H9 (cell line): ENCODE data around the gene KLHL22. TPM values are rescaled to one million over a fixed set of nuclear protein-coding genes. Genes with fewer than 3 reads are reported as not detected.

Experiments used
- DNase-seq: peaks from one replicate; pipeline ENCODE4 v3.0.0-alpha.2; 2017
- H2AFZ ChIP-seq: one replicate; pipeline ENCODE4 v1.6.1; 2013; ENCODE audit warnings: mild to moderate bottlenecking, low read length, control low read depth, moderate library complexity
- H2AK5ac ChIP-seq: 2 replicates; pipeline ENCODE4 v1.6.1; 2013; ENCODE audit warnings: low read length, control low read depth, mixed read lengths; ENCODE audit not compliant: insufficient read length
- H2BK120ac ChIP-seq: one replicate; pipeline ENCODE4 v1.6.1; 2013; ENCODE audit warnings: low read depth, mild to moderate bottlenecking, low read length, control low read depth, inconsistent platforms; ENCODE audit not compliant: poor library complexity, severe bottlenecking
- H2BK12ac ChIP-seq: 2 replicates; pipeline ENCODE4 v1.6.1; 2013; ENCODE audit warnings: low read length, control low read depth, mixed read lengths, low read depth; ENCODE audit not compliant: insufficient read length
- H2BK15ac ChIP-seq: 2 replicates; pipeline ENCODE4 v1.6.1; 2013; ENCODE audit warnings: low read depth, low read length, control low read depth
- H2BK20ac ChIP-seq: one replicate; pipeline ENCODE4 v1.6.1; 2013; ENCODE audit warnings: low read depth, mild to moderate bottlenecking, low read length, control low read depth, inconsistent platforms; ENCODE audit not compliant: poor library complexity, severe bottlenecking
- H2BK5ac ChIP-seq: 2 replicates; pipeline ENCODE4 v1.6.1; 2013; ENCODE audit warnings: low read length, control low read depth, mixed read lengths; ENCODE audit not compliant: insufficient read length
- H3K14ac ChIP-seq: 2 replicates; pipeline ENCODE4 v1.6.1; 2013; ENCODE audit warnings: low read length, control low read depth; ENCODE audit not compliant: insufficient read depth
- H3K18ac ChIP-seq: 2 replicates; pipeline ENCODE4 v1.6.1; 2013; ENCODE audit warnings: low read depth, mild to moderate bottlenecking, mixed read lengths, low read length, control low read depth; ENCODE audit not compliant: insufficient read length
- H3K23ac ChIP-seq: 2 replicates; pipeline ENCODE4 v1.6.1; 2013; ENCODE audit warnings: low read length, control low read depth, mixed read lengths, low read depth; ENCODE audit not compliant: insufficient read length
- H3K23me2 ChIP-seq: 2 replicates; pipeline ENCODE4 v1.6.1; 2013; ENCODE audit warnings: low read depth, mild to moderate bottlenecking, mixed read lengths, low read length, control low read depth; ENCODE audit not compliant: insufficient read length, poor library complexity, severe bottlenecking
- H3K27ac ChIP-seq: 2 replicates; pipeline ENCODE4 v1.5.1; 2013; ENCODE audit warnings: low read length, control low read depth, mixed read lengths, low read depth; ENCODE audit not compliant: insufficient read length
- H3K27me3 ChIP-seq: 2 replicates; pipeline ENCODE4 v1.6.1; 2013; ENCODE audit warnings: low read length, control low read depth, inconsistent platforms; ENCODE audit not compliant: insufficient read depth
- H3K4ac ChIP-seq: 2 replicates; pipeline ENCODE4 v1.6.1; 2013; ENCODE audit warnings: low read depth, mild to moderate bottlenecking, control low read depth, inconsistent platforms, low read length, moderate library complexity
- H3K4me1 ChIP-seq: 2 replicates; pipeline ENCODE4 v1.6.1; 2013; ENCODE audit warnings: low read length, control low read depth, inconsistent platforms; ENCODE audit not compliant: insufficient read depth
- H3K4me2 ChIP-seq: 2 replicates; pipeline ENCODE4 v1.6.1; 2013; ENCODE audit warnings: low read length, control low read depth, mixed read lengths; ENCODE audit not compliant: insufficient read length, insufficient read depth
- H3K56ac ChIP-seq: 2 replicates; pipeline ENCODE4 v1.6.1; 2013; ENCODE audit warnings: low read depth, mild to moderate bottlenecking, mixed read lengths, low read length, control low read depth; ENCODE audit not compliant: insufficient read length
- H3K79me1 ChIP-seq: 2 replicates; pipeline ENCODE4 v1.6.1; 2013; ENCODE audit warnings: low read depth, mild to moderate bottlenecking, moderate library complexity, low read length, control low read depth, inconsistent platforms; ENCODE audit not compliant: insufficient read depth, poor library complexity, severe bottlenecking
- H3K79me2 ChIP-seq: 2 replicates; pipeline ENCODE4 v1.6.1; 2013; ENCODE audit warnings: low read length, control low read depth, inconsistent platforms; ENCODE audit not compliant: insufficient read depth
- H3K9ac ChIP-seq: 2 replicates; pipeline ENCODE4 v1.6.1; 2013; ENCODE audit warnings: low read length, control low read depth, mixed read lengths; ENCODE audit not compliant: insufficient read length; ENCODE audit errors: extremely low read depth
- H3K9me3 ChIP-seq: one replicate; pipeline ENCODE4 v1.6.1; 2013; ENCODE audit warnings: low read depth, low read length, inconsistent platforms; ENCODE audit not compliant: control insufficient read depth
- H3T11ph ChIP-seq: one replicate; pipeline ENCODE4 v1.6.1; 2013; ENCODE audit warnings: mild to moderate bottlenecking, low read length, control low read depth, inconsistent platforms
- H4K20me1 ChIP-seq: one replicate; pipeline ENCODE4 v1.6.1; 2013; ENCODE audit not compliant: control insufficient read depth, insufficient read length, insufficient read depth
- H4K5ac ChIP-seq: 2 replicates; pipeline ENCODE4 v1.6.1; 2013; ENCODE audit warnings: low read depth, mild to moderate bottlenecking, mixed read lengths, low read length, control low read depth; ENCODE audit not compliant: insufficient read length
- H4K8ac ChIP-seq: replicated peaks from 2 replicates; pipeline ENCODE4 v1.6.1; 2013; ENCODE audit warnings: low read length, control low read depth, mixed read lengths, low read depth; ENCODE audit not compliant: insufficient read length
- H4K91ac ChIP-seq: 2 replicates; pipeline ENCODE4 v1.6.1; 2013; ENCODE audit warnings: low read depth, mild to moderate bottlenecking, moderate library complexity, mixed read lengths, low read length, control low read depth; ENCODE audit not compliant: insufficient read length
- H3K27ac Mint-ChIP-seq, 3 experiments: 2 replicates in 2 of 3; 3 replicates in 1 of 3; pipeline ENCODE4 v1.8.0; 2020 to 2021; ENCODE audit warnings: mixed read lengths in 3 of 3, mild to moderate bottlenecking in 1 of 3, moderate library complexity in 1 of 3
- H3K27me3 Mint-ChIP-seq: 2 replicates; pipeline ENCODE4 v1.8.0; 2021; ENCODE audit warnings: low read depth, mild to moderate bottlenecking, moderate library complexity, mixed read lengths
- H3K36me3 Mint-ChIP-seq, 3 experiments: 2 replicates in 2 of 3; 3 replicates in 1 of 3; pipeline ENCODE4 v1.8.0; 2020 to 2021; ENCODE audit warnings: low read depth in 3 of 3, mixed read lengths in 3 of 3; ENCODE audit not compliant: insufficient read depth in 1 of 3
- H3K4me1 Mint-ChIP-seq, 2 experiments: 2 replicates each; pipeline ENCODE4 v1.8.0; 2020; ENCODE audit warnings: mixed read lengths in 2 of 2
- H3K4me3 Mint-ChIP-seq, 2 experiments: 2 replicates in 1 of 2; 3 replicates in 1 of 2; pipeline ENCODE4 v1.8.0; 2020 to 2021; ENCODE audit warnings: mild to moderate bottlenecking in 2 of 2, mixed read lengths in 2 of 2, moderate library complexity in 1 of 2
- H3K9me3 Mint-ChIP-seq, 2 experiments: 2 replicates in 1 of 2; 3 replicates in 1 of 2; pipeline ENCODE4 v1.8.0; 2020; ENCODE audit warnings: mild to moderate bottlenecking in 2 of 2, mixed read lengths in 2 of 2, moderate library complexity in 1 of 2
- CTCF ChIP-seq: fragments of 200-600 bp; sonication (generic); conservative IDR thresholded peaks from 3 replicates; pipeline ENCODE4 v1.8.0; 2021; ENCODE audit warnings: antibody characterized with exemption, mild to moderate bottlenecking
- WGBS: extraction: QIAGEN DNeasy Blood & Tissue Kit; methylation state at CpG from one replicate; pipeline ENCODE4 v1.1.7; 2013; ENCODE audit warnings: missing lambda C conversion rate, low lambda C conversion rate, mixed read lengths; ENCODE audit not compliant: insufficient read length; ENCODE audit errors: extremely low coverage; 5-methylcytosine and 5-hydroxymethylcytosine counted together
- total RNA-seq: library from RNA; stranded (reverse); gene quantifications from 2 replicates; pipeline ENCODE4 v1.2.1, GENCODE V29; 2021

The KLHL22 gene
- total RNA-seq, 1 experiment from 2014 or later, result 11.9 TPM

DNA sequence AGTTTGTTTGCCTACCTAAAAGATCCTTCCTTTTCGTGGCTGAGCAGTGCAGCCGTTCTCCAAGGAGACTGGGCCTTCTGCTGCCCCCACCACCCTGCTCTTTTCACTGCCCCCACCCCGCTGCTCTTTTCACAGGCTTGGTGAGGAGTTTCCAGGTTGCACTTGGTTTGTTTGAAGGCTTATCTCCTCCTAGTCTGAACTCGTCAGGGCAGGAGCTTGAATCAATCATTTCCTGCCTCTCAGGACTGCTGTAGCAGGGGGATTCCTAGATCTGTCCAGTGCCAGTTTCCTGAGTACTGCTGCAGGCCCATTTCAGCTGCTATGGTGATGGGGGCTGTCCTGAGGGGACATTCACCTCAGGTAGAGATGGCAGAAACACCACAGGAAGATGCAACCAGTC, 21.8 kb upstream of the KLHL22 start:
- H2BK12ac ChIP-seq, result no peak overlapping the region
- no peak overlapping the region for H4K91ac ChIP-seq
- H3K4me2 ChIP-seq, result no peak overlapping the region
- H2BK120ac ChIP-seq, result no peak overlapping the region
- no CpG with 5 or more reads among the region's 4 CpGs for WGBS
- H3K14ac ChIP-seq, result no peak overlapping the region
- Mint-ChIP-seq H3K27ac (peak overlapping the region in 2 of 3 experiments; percentile 15 to 69; a peak in 4 of 7 replicates), H3K27me3 (no peaks in the 10 kb centered on the region), H3K36me3 (peaks cover 7 to 29% (median 15%) of the 10 kb centered on the region in 3 experiments; a peak in 6 of 7 replicates), H3K4me1 (peaks cover 2 to 3% of the 10 kb centered on the region in 2 experiments), H3K4me3 (no peak overlapping the region), H3K9me3 (no peaks in the 10 kb centered on the region; a peak in 1 of 5 replicates)
- H2AFZ ChIP-seq, result no peak overlapping the region
- no peaks in the 10 kb centered on the region for H3K23me2 ChIP-seq
- H3K27me3 ChIP-seq, result no peaks in the 10 kb centered on the region
- no peak overlapping the region for H4K8ac ChIP-seq
- H3K9ac ChIP-seq, result no peak overlapping the region
- no peak overlapping the region for H4K5ac ChIP-seq
- H2BK20ac ChIP-seq, result no peak overlapping the region
- no peak overlapping the region for H3T11ph ChIP-seq
- H3K4ac ChIP-seq, result no peak overlapping the region
- H3K79me2 ChIP-seq, result peaks cover 16% of the 10 kb centered on the region; the same call in 1 of the 2 replicates
- no peak for TF ChIP-seq CTCF
- no peak overlapping the region for H3K56ac ChIP-seq
- no peak overlapping the region for H3K18ac ChIP-seq
- H3K9me3 ChIP-seq, result no peaks in the 10 kb centered on the region
- no peaks in the 10 kb centered on the region for H4K20me1 ChIP-seq
- H3K27ac ChIP-seq, result no peak overlapping the region
- H3K79me1 ChIP-seq, result peaks cover 4% of the 10 kb centered on the region
- no peak overlapping the region for H3K23ac ChIP-seq
- H2BK15ac ChIP-seq, result no peak overlapping the region
- H2AK5ac ChIP-seq, result no peak overlapping the region
- DNase-seq, result no peak
- no peaks in the 10 kb centered on the region for H3K4me1 ChIP-seq
- H2BK5ac ChIP-seq, result no peak overlapping the region
